Globus pallidus (tissue), 1 donor: Measurements from ENCODE around the gene ZBTB16.
A peak's percentile ranks its signal among the peaks of the same experiment; 100 is the strongest.

ENCODE experiments used
- DNase-seq: peaks from one replicate; pipeline ENCODE4 v3.0.0-alpha.2; 2015; ENCODE audit warnings: low spot score

ZBTB16 gene

DNA sequence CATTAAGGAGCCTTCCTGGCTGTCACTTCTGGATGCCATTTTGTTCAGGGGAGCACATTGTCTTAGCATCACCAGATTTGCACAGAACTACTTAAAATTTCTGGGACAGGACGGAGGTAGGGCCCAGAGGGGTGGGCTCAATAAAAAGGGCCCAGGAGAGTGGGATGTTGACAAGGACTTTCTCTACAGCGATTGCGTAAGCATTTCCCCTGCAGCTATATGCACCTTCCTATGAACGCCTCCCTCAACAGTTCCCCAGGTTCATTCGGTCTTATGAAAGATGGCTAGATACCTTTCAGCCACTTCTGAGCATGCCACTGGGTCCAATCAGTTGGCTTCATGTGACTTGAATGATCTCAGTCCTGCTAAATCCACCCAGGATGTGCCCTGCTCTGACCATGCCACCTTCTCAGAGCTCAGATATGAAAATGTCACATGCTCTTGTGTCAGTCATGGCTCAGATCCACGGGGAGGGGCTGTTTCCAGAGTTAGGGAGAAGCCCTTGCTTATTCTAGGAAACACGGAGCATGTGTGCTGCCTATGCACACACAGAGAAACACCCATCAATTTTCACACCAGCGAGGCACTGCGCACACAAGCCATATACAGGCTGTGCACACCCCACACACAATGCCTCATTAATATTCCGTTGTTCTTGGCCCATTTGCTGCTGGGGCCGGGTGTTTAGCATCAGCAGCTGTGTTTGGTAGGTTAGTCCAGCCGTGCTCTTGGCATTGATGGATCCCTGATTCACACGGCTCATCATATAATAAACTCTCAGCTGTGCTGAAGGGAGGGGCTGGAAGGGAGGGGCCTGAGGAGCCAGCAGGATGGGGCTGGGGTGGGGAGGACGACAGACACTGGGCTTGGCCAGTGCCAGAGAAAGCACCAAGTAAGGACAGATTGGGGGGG, 184.2 kb downstream of the ZBTB16 start:
- peak; percentile 59 for DNase-seq

DNA sequence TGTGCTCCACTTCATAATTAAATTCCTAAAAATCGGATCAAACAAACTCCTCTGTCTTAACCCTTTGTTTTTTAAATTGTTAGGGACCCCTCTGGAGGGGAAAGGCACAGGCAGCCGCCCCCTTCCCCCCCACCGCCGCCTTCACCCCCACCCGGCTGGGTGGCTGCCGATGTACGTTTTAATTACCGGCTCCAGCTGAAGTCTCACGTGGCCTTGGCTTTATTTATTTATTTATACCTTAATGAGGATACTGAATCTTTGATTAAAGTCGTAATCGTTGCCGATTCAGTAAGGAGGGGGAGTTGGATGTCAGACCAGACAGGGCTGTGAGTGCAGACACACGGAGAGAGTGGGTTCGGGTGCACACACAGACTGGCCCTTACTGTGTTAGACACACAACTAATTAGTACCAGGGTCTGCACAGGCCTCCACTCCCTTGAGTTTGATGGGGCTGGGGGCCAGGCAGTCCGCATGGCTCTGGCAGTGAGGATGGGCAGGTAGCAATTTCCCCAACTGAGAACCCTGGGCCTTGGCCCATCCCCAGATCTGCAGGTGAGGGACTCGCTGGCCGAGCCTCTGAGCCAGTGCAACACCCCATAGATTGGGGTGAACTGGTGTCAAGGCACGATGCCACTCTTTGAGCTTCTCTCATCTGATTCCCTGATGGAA, 185.3 kb downstream of the ZBTB16 start:
- no peak for DNase-seq

DNA sequence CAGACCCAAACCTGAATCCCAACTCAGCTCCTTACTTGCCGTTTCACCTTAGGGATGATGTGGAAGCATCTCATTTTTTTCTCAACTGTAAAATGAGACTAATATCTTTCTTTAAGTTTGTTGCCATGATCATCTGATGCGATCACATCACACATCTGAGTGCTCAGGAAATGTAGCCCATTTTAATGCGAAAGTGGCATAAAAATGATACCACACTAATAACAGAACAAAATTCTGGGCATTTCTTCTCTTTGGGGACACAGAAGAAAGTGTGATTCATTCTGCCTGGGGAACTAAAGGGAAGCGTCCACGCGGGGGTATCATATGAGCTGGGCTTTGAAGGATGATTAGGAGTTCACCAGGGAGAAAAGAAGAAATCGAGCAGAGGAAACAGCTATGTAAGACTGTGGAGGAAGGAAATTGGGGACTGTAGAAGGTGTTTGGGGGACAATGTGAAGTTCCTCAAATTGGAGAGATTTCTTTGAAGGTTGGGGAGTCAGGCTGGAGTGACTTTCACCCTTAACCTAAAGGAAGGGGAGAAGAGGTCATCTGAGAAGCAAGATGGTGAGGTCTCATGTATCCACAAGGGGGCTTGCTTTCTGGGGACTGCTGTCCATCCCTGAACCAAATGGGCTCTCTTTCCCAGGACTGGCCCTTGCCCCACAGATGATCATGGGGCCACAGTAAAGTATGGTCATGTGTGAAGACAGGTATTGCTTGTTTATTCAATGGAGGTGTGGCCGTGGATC, 187.0 kb downstream of the ZBTB16 start:
- DNase-seq = no peak

DNA sequence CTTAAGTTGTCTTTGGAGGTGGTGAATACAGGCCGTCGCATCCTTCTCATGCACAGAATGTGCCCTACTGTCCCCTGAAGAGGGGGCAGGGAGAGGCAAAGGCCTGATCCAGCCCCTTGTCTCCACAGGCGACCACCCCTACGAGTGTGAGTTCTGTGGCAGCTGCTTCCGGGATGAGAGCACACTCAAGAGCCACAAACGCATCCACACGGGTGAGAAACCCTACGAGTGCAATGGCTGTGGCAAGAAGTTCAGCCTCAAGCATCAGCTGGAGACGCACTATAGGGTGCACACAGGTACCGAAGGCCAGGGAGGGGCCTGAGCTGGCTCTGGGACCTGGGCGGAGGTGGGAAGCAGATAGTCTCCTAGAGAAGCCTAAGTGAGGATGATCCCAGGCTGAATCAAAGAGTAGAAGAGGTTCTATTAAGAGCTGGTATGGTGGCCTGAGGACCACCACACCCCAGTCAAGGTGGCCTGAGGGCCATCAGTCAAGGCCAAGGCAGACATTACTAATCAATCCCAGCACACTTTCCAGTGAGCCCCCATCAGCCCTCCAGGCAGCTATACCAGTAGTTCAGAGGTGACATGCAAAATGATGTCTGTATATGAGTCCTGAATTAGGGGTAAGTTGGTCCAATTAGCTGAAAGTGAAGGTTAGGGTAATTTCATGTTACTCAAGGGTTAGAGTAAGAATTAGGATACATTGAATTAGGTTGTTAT, 187.7 kb downstream of the ZBTB16 start:
- no peak for DNase-seq

DNA sequence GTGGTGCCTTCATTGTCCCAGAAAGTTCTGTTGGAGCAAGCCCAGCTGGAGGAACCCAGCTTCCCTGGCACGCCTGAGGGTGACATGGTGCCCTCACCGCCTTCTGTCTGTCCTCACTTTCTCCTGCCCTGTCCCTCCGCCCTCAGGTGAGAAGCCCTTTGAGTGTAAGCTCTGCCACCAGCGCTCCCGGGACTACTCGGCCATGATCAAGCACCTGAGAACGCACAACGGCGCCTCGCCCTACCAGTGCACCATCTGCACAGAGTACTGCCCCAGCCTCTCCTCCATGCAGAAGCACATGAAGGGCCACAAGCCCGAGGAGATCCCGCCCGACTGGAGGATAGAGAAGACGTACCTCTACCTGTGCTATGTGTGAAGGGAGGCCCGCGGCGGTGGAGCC, 190.7 kb downstream of the ZBTB16 start:
- no peak for DNase-seq

DNA sequence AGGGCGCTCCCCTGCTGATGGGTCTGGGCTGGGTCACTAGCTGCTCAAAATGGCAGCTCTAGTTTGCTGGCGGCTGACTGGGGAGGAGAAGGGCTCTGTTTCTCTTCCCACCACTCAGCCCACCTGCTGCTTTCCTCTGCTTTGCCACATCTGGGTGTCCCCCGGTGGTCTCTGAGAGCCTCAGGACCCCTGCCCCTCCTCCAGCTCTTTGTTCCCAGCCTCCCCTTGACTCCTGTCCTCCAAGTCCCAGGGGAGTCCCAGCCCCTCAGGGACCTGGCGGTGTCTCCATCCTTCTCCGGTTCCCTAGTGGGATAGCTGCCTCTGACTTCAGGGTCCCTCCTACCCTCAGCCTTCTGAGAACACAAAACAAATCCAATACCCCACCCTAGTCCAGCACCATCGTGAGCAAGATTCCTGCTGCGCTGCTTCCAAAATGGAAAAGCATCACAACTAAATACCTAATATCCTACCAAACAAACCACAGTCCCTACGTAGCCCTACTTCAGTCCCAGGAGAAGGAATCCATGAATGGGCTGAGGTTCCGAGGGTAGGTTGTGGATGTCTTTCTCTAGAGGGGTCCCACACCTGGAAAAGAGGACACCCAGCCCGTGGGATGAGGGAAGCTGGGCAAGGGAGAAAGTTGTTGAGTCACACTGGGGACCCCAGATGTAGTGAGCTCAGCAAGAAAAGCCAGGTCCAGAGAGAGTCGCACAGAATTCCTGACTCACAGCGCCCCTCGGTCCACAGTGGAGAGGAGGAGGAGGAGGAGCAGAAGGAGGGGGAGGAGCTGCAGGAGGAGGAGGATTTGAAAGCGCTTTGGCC, 191.7 kb downstream of the ZBTB16 start:
- DNase-seq = no peak

DNA sequence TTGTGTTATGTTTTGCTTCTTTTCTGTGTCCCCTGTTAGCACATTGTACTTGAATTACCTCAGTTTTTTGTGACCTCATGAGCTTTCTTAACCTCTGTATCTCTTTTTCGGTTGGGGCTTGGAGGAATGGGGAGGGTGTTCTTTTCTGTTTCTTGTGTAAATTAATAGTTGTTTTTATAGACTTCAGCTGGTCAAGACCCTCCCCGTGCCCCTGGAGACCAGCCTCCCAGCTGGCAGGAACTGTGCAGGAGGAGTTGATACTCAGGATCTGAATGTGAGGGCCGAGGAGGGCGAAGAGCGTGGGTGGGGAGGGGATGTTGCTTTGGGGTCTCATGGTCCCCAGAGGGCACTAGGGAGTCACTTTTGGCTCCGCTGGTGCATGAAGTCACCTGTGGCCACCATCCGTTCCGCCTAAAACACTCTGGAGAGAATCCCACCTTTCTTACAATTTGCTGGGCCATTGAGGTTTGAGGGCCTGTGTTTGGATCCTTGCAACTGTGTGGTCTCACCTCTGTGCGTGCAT, 192.4 kb downstream of the ZBTB16 start:
- DNase-seq = no peak

DNA sequence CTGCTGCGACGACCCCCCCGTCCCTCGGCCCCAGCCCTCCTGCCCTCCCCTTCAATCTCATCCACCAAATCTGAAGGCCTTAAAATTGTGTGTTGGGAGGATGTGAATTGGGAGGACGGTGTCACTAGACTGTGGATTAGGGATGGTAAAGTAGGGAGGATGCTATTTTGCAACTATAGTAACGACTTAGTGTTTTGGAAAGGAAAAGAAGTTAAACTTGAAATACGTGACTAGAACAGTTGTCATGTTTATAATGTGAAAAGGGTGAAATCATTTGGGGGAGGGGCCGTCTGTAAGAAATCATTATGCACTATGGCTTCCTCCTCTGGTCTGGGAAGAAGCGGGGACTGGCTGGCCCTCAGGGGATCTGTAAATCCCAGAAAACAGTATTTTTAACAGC, 193.3 kb downstream of the ZBTB16 start:
- DNase-seq = no peak

DNA sequence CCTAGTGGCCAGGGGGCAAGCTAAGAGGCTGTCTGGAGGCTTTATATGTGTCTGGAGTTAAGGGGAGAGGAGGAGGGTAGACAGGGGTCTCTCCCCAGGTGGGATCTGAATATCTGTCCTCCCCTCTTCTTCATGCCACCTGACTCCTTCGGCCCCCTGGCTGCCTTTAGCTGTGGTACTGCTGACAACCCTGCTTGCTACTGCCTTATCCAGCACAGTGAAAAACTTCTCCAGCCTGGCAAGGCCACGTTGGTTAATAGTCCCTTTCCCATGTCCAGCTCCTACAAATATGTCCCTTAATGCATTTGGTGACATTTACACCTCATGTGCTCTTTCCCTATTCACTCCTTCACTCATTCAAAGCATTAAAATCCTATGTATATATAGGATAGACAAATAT, 194.3 kb downstream of the ZBTB16 start:
- no peak for DNase-seq

DNA sequence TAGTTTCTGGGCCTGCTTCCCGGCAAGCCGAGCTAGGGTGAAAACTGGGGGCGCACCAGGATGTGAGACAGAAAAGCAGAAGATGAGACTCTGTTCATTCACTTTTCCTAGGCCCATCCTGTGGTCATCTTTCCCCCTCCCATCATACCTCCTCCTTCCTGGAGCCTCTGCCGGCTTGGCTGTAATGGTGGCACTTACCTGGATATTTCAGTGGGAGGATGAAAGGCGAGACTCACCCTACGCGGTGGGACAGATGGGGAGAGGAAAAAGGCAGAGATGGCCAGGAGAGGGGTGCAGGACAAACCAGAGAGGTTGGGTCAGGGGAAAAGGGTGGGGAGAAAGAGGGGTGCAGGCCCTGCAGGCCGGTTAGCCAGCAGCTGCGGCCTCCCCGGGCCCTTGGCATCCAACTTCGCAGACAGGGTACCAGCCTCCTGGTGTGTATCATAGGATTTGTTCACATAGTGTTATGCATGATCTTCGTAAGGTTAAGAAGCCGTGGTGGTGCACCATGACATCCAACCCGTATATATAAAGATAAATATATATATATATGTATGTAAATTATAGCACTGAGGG, 195.1 kb downstream of the ZBTB16 start:
- no peak for DNase-seq

DNA sequence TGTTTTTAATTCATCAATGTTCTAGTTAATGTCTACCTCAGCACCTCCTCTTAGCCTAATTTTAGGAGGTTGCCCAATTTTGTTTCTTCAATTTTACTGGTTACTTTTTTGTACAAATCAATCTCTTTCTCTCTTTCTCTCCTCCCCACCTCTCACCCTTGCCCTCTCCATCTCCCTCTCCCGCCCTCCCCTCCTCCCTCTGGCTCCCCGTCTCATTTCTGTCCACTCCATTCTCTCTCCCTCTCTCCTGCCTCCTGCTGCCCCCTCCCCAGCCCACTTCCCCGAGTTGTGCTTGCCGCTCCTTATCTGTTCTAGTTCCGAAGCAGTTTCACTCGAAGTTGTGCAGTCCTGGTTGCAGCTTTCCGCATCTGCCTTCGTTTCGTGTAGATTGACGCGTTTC, 195.8 kb downstream of the ZBTB16 start:
- DNase-seq = no peak

DNA sequence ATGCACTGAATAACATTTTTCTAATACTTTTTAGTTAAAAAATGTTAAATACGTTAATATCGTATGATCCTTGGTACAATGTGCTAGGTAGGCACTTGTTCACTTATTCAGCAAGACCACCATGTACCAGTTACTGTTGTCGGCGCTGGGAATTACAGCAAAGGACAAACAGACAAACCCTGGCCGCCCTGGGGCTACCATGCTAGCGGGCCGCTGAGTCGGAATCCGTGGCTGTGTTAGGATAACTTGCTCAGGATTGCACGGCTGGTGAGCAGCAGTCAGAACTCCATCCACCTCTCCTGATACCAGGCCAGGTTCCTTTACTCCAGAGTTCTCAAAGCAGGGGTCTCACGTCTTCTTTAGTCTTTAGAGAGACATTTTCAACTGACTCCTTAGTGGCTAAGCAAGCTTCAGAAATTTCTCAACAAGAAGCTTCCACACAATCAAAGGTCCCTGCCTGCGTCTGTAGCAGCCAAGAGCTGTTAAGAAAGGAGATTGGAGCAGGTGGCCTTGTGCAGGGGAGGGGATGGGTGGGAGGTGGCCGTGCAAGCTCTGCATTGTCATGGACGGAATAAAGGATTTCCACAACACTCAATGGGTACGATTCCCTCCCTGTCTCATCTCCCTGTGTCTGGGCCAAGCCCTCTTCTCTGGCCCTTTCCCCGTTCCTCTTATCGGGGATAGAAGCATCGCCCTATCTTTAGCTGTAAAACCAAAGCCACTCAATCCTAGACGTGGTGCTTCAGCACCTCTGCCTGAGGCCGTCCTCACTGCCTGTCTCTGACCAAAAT, 196.9 kb downstream of the ZBTB16 start:
- DNase-seq = no peak

DNA sequence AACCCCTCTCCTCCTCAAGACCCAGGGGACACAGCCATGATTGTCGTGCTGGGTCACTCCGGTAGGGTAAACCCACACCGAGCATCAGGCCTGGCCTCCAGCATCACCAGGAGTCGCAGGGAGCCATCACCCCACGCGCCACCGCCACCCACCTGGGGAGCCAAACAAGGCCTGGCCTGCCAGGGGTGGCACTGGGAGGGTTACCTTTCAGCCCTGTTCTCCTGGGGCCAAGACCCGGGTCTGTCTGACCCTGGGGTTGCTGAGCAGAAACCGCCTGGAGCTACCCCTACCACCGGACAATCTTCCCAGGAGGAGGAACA, 197.4 kb downstream of the ZBTB16 start:
- DNase-seq = no peak

DNA sequence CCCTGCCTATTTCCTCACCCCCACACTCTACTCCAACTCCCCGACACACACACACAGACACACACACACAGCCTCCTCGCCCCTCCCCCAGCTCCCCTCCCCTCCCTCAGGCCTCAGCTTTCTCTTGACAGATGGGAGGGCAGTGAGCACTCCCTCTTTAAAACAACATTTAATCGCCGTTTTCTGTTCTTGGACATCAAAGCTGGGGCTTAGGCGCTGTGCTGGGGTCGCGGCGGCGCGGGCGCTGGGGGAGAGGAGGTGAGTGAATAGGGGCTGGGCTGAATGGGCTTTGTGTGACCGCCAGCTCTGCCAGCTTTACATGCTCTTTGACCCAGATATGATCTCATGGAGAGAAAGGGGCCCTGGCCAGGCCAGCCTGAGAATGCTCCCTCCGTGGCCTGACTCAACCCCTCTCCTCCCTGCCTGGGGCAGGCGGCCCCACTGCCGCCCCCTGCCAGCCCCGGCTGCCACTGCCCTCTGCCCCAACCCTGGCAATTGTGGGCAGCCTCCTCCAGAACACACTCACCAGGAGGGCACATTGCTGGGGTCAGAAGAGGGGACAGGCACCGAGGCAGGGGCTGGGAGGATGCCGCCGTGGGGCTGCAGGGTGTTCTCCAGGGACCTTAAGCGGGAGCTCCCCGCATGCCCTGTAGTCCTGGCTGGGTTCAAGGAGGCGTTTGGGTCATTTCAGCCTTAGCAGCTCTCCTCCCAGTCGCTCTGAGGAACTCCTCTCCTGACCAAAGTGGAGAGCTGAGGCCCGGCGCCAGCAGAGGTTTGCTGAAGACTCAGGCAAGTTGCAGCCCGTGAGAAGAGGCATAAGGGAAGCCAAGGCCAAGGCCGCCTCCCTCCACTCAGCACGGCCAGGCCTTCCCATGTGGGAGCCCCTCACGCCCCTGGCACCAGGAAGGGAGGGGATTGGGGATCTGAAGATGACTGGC, 198.4 kb downstream of the ZBTB16 start:
- peak; percentile 42 for DNase-seq

DNA sequence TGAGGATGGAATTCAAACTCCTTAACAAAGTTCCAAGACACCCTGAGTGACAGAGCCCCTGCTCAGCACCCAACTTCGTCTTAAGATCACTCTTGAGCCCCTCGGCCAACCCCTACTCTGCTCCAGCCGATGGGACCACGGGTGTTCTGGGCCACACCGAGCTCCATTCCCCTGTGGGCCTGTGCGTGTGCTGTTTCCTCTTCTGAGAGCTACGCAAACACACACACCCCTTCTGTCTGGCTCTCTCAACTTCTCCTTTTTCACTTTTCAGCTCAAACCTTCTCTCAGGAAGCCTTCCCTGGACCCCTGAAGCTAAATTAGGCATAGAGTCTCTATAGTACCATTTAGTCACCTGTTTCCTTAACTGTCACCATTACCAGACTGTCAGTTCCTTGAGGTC, 199.2 kb downstream of the ZBTB16 start:
- DNase-seq = peak; percentile 13

DNA sequence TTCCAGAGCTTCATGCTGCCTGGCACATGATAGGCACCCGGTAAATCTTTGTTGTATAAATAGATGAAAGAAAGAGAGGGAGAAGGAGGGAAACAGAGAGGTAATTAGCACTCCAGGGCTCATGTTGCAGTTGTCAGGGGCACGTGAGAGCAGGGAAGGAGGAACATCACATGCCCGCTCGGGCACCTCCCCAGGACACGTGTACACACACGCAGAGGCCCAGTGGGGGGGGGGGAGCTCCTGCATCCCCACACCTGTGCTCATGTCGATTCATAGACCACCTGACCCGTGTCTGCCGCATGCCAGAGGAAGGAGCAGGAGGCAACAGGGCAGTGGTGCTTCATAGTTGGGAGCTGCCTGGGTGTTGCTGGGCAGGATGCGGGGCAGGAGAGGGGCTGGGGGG, 199.6 kb downstream of the ZBTB16 start:
- no peak for DNase-seq

DNA sequence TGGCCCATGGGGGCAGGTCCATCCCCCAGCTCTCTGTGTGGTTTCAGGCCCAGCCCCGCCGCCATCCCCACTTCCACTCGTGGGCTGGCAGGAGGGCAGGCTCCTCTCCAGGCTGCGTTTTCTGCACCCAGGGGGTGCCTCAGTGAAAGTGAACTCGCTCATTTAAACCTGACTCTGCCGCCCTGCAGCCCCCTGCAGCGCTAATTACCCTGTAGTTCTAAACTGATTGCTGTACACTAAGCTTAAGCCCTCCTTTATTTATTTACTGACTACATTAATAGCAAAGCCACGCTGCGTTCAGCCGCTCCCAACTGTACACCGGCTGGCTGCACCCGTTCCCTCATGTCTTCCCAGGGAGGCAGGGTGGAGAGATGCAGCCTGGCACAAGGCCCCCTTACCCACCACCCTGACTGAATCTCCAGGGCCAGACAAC, 200.1 kb downstream of the ZBTB16 start:
- DNase-seq = no peak

DNA sequence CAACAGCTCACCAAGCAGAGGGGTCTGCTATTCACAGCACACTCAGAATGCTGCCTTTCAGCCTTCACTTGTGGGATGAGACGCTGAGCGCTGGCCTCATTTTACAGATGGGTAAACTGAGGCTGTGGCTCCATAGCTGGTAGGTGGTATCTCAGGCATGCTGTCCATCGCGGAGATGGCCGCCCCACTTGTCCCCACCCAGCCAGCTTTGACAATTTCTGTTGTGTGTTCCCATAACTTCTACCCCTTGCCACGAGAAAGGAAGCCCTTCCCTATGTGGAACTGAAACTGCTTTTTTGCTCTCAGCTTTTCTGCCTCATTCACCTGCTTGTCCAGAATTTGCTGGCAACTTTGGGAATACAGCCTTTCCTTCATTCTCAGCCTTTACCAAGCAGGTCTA, 200.6 kb downstream of the ZBTB16 start:
- no peak for DNase-seq

DNA sequence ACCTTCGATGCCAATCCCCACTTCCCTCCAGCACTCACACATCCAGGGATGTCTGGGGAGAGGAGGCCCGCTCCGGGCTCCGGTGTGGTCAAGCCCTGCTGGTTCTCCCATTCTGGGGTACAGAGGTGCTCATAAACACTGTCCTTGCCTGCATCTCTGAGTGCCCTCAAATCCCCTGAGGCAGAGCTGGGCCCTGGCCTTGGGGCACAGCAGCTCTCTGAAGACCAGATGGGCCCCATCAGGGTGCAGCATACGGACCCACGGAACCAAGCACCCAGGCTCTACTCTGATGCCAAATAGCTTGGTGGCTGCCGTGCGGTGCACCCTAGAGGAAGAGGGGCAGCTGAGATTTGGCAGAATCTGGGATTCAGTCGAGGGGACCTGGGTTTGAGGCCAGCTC, 201.0 kb downstream of the ZBTB16 start:
- DNase-seq = no peak
